Trophoblast cell (in vitro differentiated cells and primary cell): Measurements from ENCODE around the gene NF1.
"Not testable (repeated sequence)": the region's sequence is repeated elsewhere in the genome, so short reads cannot be mapped to it uniquely, and the experiment has no call there.

ENCODE experiments used
- DNase-seq, 2 donors: peaks; one replicate each; pipeline ENCODE4 v3.0.0-alpha.2; 2016
- H2AFZ ChIP-seq: 2 replicates; pipeline ENCODE4 v1.6.1; 2013; ENCODE audit warnings: low read length, moderate library complexity, mild to moderate bottlenecking; ENCODE audit not compliant: insufficient read depth, poor library complexity
- H2AK5ac ChIP-seq: 2 replicates; pipeline ENCODE4 v1.6.1; 2013; ENCODE audit warnings: mild to moderate bottlenecking, low read length
- H2BK120ac ChIP-seq: 2 replicates; pipeline ENCODE4 v1.6.1; 2013; ENCODE audit warnings: low read length, mild to moderate bottlenecking, moderate library complexity; ENCODE audit not compliant: insufficient read depth, poor library complexity
- H2BK12ac ChIP-seq: 2 replicates; pipeline ENCODE4 v1.6.1; 2013; ENCODE audit warnings: mild to moderate bottlenecking, low read length, moderate library complexity
- H2BK5ac ChIP-seq: 2 replicates; pipeline ENCODE4 v1.6.1; 2013; ENCODE audit warnings: low read length, low read depth, moderate library complexity, mild to moderate bottlenecking; ENCODE audit not compliant: poor library complexity
- H3K14ac ChIP-seq: 2 replicates; pipeline ENCODE4 v1.6.1; 2013; ENCODE audit warnings: mild to moderate bottlenecking, low read length
- H3K18ac ChIP-seq: 2 replicates; pipeline ENCODE4 v1.6.1; 2013; ENCODE audit warnings: mild to moderate bottlenecking, low read length
- H3K23ac ChIP-seq: 2 replicates; pipeline ENCODE4 v1.6.1; 2013; ENCODE audit warnings: low read length
- H3K27ac ChIP-seq: 2 replicates; pipeline ENCODE4 v1.5.1; 2013; ENCODE audit warnings: low read depth, mild to moderate bottlenecking, inconsistent platforms, low read length, moderate library complexity
- H3K27me3 ChIP-seq: 2 replicates; pipeline ENCODE4 v1.6.1; 2013; ENCODE audit warnings: inconsistent platforms, mild to moderate bottlenecking, low read length, moderate library complexity; ENCODE audit not compliant: insufficient read depth
- H3K36me3 ChIP-seq, 2 experiments: 1 replicate in 1 of 2; 2 replicates in 1 of 2; pipeline ENCODE4 v1.6.1; 2013; ENCODE audit warnings: low read length in 2 of 2, mild to moderate bottlenecking in 2 of 2, moderate library complexity in 1 of 2; ENCODE audit not compliant: insufficient read depth in 2 of 2, control insufficient read depth in 1 of 2
- H3K4ac ChIP-seq: 2 replicates; pipeline ENCODE4 v1.6.1; 2013; ENCODE audit warnings: low read depth, mild to moderate bottlenecking, low read length, moderate library complexity
- H3K4me1 ChIP-seq, 2 experiments: 1 replicate in 1 of 2; 2 replicates in 1 of 2; pipeline ENCODE4 v1.6.1; 2013; ENCODE audit warnings: low read length in 2 of 2, mild to moderate bottlenecking in 2 of 2, moderate library complexity in 1 of 2; ENCODE audit not compliant: insufficient read depth in 2 of 2, control insufficient read depth in 1 of 2
- H3K4me2 ChIP-seq: 2 replicates; pipeline ENCODE4 v1.6.1; 2013; ENCODE audit warnings: inconsistent platforms, mild to moderate bottlenecking, low read length, moderate library complexity
- H3K4me3 ChIP-seq: 2 replicates; pipeline ENCODE4 v1.5.1; 2013; ENCODE audit warnings: mild to moderate bottlenecking, low read depth, low read length, inconsistent platforms
- H3K79me1 ChIP-seq: one replicate; pipeline ENCODE4 v1.6.1; 2013; ENCODE audit warnings: low read length
- H3K79me2 ChIP-seq: 2 replicates; pipeline ENCODE4 v1.6.1; 2013; ENCODE audit warnings: low read length, mild to moderate bottlenecking; ENCODE audit not compliant: control insufficient read depth, insufficient read depth, poor library complexity
- H3K9ac ChIP-seq: 2 replicates; pipeline ENCODE4 v1.6.1; 2013; ENCODE audit warnings: mild to moderate bottlenecking, low read length
- H3K9me3 ChIP-seq: 2 replicates; pipeline ENCODE4 v1.6.1; 2013; ENCODE audit warnings: low read depth, mild to moderate bottlenecking, control low read depth, inconsistent platforms, low read length; ENCODE audit not compliant: insufficient read depth
- H4K12ac ChIP-seq: 2 replicates; pipeline ENCODE4 v1.6.1; 2013; ENCODE audit warnings: low read depth, mild to moderate bottlenecking, low read length, moderate library complexity
- H4K8ac ChIP-seq: 2 replicates; pipeline ENCODE4 v1.6.1; 2013; ENCODE audit warnings: low read depth, mild to moderate bottlenecking, low read length, moderate library complexity
- H4K91ac ChIP-seq: one replicate; pipeline ENCODE4 v1.6.1; 2013; ENCODE audit warnings: low read depth, mild to moderate bottlenecking, low read length, moderate library complexity
- WGBS: extraction: QIAGEN DNeasy Blood & Tissue Kit; methylation state at CpG from one replicate; pipeline ENCODE4 v1.1.7; 2013; ENCODE audit warnings: missing lambda C conversion rate; ENCODE audit not compliant: insufficient read length, insufficient coverage; ENCODE audit errors: extremely low coverage; 5-methylcytosine and 5-hydroxymethylcytosine counted together

The NF1 gene

GRCh38 chr17:31310260-31310659 lies 215.5 kb downstream of the NF1 start:
- no peak overlapping the region for H4K12ac ChIP-seq
- H3K14ac ChIP-seq: no peak overlapping the region
- no peak overlapping the region for H2AFZ ChIP-seq
- H3K23ac ChIP-seq: no peak overlapping the region
- H2AK5ac ChIP-seq: no peak overlapping the region
- no peak overlapping the region for H3K18ac ChIP-seq
- H4K91ac ChIP-seq: no peak overlapping the region
- no peaks in the 10 kb centered on the region for H3K27me3 ChIP-seq
- no peak overlapping the region for H3K9ac ChIP-seq
- H3K4me2 ChIP-seq: no peak overlapping the region
- H3K9me3 ChIP-seq: no peaks in the 10 kb centered on the region
- no peak overlapping the region for H3K4ac ChIP-seq
- H3K27ac ChIP-seq: no peak overlapping the region
- no peak overlapping the region for H2BK5ac ChIP-seq
- H4K8ac ChIP-seq: no peak overlapping the region
- no CpG with 5 or more reads among the region's 2 CpGs for WGBS
- DNase-seq: no peak
- H3K79me2 ChIP-seq: no peaks in the 10 kb centered on the region
- H3K4me3 ChIP-seq: no peak overlapping the region
- H2BK120ac ChIP-seq: no peak overlapping the region
- H3K36me3 ChIP-seq: peaks cover 0 to 2% of the 10 kb centered on the region in 2 experiments
- no peaks in the 10 kb centered on the region for H3K4me1 ChIP-seq
- no peak overlapping the region for H2BK12ac ChIP-seq
- no peaks in the 10 kb centered on the region for H3K79me1 ChIP-seq

GRCh38 chr17:31310886-31311285 lies 216.1 kb downstream of the NF1 start:
- no peak overlapping the region for H3K4me2 ChIP-seq
- H2BK120ac ChIP-seq: no peak overlapping the region
- no peak overlapping the region for H3K23ac ChIP-seq
- WGBS: no CpG with 5 or more reads among the region's 7 CpGs
- no peaks in the 10 kb centered on the region for H3K27me3 ChIP-seq
- H4K12ac ChIP-seq: no peak overlapping the region
- no peak overlapping the region for H2BK5ac ChIP-seq
- no peak overlapping the region for H4K91ac ChIP-seq
- no peak overlapping the region for H4K8ac ChIP-seq
- H3K9ac ChIP-seq: no peak overlapping the region
- H3K9me3 ChIP-seq: no peaks in the 10 kb centered on the region
- no peak overlapping the region for H3K27ac ChIP-seq
- no peaks in the 10 kb centered on the region for H3K79me2 ChIP-seq
- no peak overlapping the region for H3K14ac ChIP-seq
- no peak overlapping the region for H2AFZ ChIP-seq
- no peak overlapping the region for H3K18ac ChIP-seq
- H3K4me1 ChIP-seq: no peaks in the 10 kb centered on the region
- no peak overlapping the region for H2AK5ac ChIP-seq
- H2BK12ac ChIP-seq: no peak overlapping the region
- no peaks in the 10 kb centered on the region for H3K79me1 ChIP-seq
- no peak overlapping the region for H3K4ac ChIP-seq
- no peak overlapping the region for H3K4me3 ChIP-seq
- DNase-seq: no peak
- peaks cover 0 to 2% of the 10 kb centered on the region in 2 experiments for H3K36me3 ChIP-seq

GRCh38 chr17:31311526-31311925 lies 216.7 kb downstream of the NF1 start:
- Histone ChIP-seq H3K14ac (no peak overlapping the region), H3K79me1 (no peaks in the 10 kb centered on the region), H2AFZ (no peak overlapping the region), H3K4me2 (no peak overlapping the region), H3K27ac (no peak overlapping the region), H3K4me3 (no peak overlapping the region), H2BK120ac (no peak overlapping the region), H3K79me2 (no peaks in the 10 kb centered on the region), H3K18ac (no peak overlapping the region), H2AK5ac (no peak overlapping the region), H3K4ac (no peak overlapping the region), H2BK5ac (no peak overlapping the region), H3K9me3 (no peaks in the 10 kb centered on the region), H3K9ac (no peak overlapping the region), H2BK12ac (no peak overlapping the region), H3K36me3 (peaks cover 0 to 2% of the 10 kb centered on the region in 2 experiments), H3K27me3 (no peaks in the 10 kb centered on the region), H4K8ac (no peak overlapping the region), H3K4me1 (no peaks in the 10 kb centered on the region), H4K91ac (no peak overlapping the region), H4K12ac (no peak overlapping the region), H3K23ac (no peak overlapping the region)
- no CpG with 5 or more reads among the region's 3 CpGs for WGBS
- DNase-seq: no peak

- not testable (repeated sequence) for H3K14ac ChIP-seq, H2BK12ac ChIP-seq, H3K9me3 ChIP-seq, H4K91ac ChIP-seq, H3K4ac ChIP-seq, H2AFZ ChIP-seq, H2BK5ac ChIP-seq, H2BK120ac ChIP-seq, H3K4me3 ChIP-seq, H2AK5ac ChIP-seq, H4K12ac ChIP-seq, H3K36me3 ChIP-seq, H3K27ac ChIP-seq, H3K4me1 ChIP-seq, H3K9ac ChIP-seq, DNase-seq, H3K27me3 ChIP-seq, H3K4me2 ChIP-seq, H3K18ac ChIP-seq, H4K8ac ChIP-seq, H3K23ac ChIP-seq, H3K79me2 ChIP-seq, H3K79me1 ChIP-seq
- no CpG with 5 or more reads among the region's 7 CpGs for WGBS
Measured at GRCh38 chr17:31312223-31312622, 217.4 kb downstream of the NF1 start.
